ENCODE results near the gene AMOT. TPM values are rescaled to one million over a fixed set of nuclear protein-coding genes. Genes with fewer than 3 reads are reported as not detected.

Gene AMOT
- 18.8 TPM for total RNA-seq

GRCh38 chrX:112840382-112841113, at the start of gene AMOT:
Gene AMOT, minus strand, starts transcription at chrX:112840831. Its CDS starts 17,705 bp downstream, at chrX:112823126.

Small RNA genes within 50 kb of the gene (small RNA-seq; reads per million reads assigned to genes)
- not detected for gene RN7SL266P (ENCODE audit: low replicate concordance)

Other genes with a start within 250 kb of the AMOT start
- gene LHFPL1, start 160.9 kb downstream of the AMOT start, total RNA-seq: not detected